Measurements from ENCODE around the gene WWOX.

- TF ChIP-seq CTCF (IDR thresholded peaks at IDR 0.05; ENCODE audit: low read depth, low read length) (no peak), POLR2A (IDR thresholded peaks at IDR 0.05; ENCODE audit: extremely low read depth, insufficient read length) (no peak), MAX (IDR thresholded peaks at IDR 0.05; ENCODE audit: low read depth, low read length) (no peak), MYC (IDR thresholded peaks at IDR 0.05; ENCODE audit: low read depth, low read length) (no peak)
Measured at GRCh38 chr16:78884204-78884603, 784.8 kb downstream of the WWOX start.

Data from NB4 (cell line).